ENCODE results near the gene PLXNA4.

DNA sequence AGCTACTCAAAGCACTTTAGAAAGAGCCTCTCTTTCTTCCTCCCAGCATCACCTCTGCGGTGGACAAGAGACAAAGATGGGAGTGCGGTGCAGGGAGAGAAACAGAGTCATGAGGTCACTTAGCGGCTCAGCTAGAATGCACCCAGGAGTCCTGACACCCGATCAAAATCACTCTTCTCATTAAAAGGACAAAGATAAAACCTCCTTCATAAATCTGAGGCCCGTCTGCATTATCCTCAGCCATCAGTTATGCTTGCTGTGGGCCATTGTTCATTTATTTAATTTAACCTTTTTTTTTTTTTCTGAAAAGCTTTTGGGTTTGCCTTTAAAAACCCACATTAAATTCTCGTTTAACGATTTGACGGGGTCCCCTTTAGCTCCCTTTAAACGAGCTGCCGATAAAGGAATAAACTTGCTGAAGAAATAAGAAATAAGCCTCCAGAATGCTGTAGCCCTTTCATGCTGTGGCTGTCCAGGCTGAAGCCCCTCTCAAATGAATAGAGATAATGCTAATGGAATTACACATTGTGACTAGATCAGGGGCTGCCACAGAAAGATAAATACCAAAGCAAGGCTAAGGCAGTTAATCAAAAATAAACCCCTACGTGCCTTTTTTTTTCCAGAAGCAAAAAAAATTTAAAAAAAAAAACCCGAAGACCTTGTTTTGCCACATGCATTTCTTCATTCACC is 16.1 kb upstream of the PLXNA4 start:
- TF ChIP-seq CTCF (tag by site-specific recombination; IDR thresholded peaks at IDR 0.05): no peak
- TF ChIP-seq PBX3 (CRISPR knock-in tag; IDR thresholded peaks at IDR 0.05): no peak
- no peak for TF ChIP-seq ZNF274 (IDR thresholded peaks at IDR 0.05; ENCODE audit: low read length)
- no peak for TF ChIP-seq ZNF274 (tag by site-specific recombination; IDR thresholded peaks at IDR 0.05; ENCODE audit: borderline replicate concordance)
- TF ChIP-seq, protein P1, sequence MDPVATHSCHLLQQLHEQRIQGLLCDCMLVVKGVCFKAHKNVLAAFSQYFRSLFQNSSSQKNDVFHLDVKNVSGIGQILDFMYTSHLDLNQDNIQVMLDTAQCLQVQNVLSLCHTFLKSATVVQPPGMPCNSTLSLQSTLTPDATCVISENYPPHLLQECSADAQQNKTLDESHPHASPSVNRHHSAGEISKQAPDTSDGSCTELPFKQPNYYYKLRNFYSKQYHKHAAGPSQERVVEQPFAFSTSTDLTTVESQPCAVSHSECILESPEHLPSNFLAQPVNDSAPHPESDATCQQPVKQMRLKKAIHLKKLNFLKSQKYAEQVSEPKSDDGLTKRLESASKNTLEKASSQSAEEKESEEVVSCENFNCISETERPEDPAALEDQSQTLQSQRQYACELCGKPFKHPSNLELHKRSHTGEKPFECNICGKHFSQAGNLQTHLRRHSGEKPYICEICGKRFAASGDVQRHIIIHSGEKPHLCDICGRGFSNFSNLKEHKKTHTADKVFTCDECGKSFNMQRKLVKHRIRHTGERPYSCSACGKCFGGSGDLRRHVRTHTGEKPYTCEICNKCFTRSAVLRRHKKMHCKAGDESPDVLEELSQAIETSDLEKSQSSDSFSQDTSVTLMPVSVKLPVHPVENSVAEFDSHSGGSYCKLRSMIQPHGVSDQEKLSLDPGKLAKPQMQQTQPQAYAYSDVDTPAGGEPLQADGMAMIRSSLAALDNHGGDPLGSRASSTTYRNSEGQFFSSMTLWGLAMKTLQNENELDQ (tag by site-specific recombination; IDR thresholded peaks at IDR 0.05; ENCODE audit: low read depth): no peak
- no peak for TF ChIP-seq ZNF629 (tag by site-specific recombination; IDR thresholded peaks at IDR 0.05)
- TF ChIP-seq ZNF26 (tag by site-specific recombination; IDR thresholded peaks at IDR 0.05): no peak
- no peak for TF ChIP-seq ZNF335 (tag by site-specific recombination; conservative IDR thresholded peaks at IDR 0.05)
- TF ChIP-seq, protein P2, sequence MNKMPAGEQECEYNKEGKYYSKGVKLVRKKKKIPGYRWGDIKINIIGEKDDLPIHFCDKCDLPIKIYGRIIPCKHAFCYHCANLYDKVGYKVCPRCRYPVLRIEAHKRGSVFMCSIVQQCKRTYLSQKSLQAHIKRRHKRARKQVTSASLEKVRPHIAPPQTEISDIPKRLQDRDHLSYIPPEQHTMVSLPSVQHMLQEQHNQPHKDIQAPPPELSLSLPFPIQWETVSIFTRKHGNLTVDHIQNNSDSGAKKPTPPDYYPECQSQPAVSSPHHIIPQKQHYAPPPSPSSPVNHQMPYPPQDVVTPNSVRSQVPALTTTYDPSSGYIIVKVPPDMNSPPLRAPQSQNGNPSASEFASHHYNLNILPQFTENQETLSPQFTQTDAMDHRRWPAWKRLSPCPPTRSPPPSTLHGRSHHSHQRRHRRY (tag by site-specific recombination; IDR thresholded peaks at IDR 0.05): no peak
- no peak for TF ChIP-seq ZNF580 (tag by site-specific recombination; IDR thresholded peaks at IDR 0.05)
- no peak for TF ChIP-seq ZNF473 (tag by site-specific recombination; IDR thresholded peaks at IDR 0.05)
- TF ChIP-seq ZNF175 (tag by site-specific recombination; IDR thresholded peaks at IDR 0.05): no peak
- no peak for TF ChIP-seq ZBTB11 (tag by site-specific recombination; conservative IDR thresholded peaks at IDR 0.05; ENCODE audit: low read depth)
- no peak for TF ChIP-seq ZNF223 (tag by site-specific recombination; IDR thresholded peaks at IDR 0.05)
- TF ChIP-seq OVOL3 (tag by site-specific recombination; IDR thresholded peaks at IDR 0.05): no peak

Data from HEK293 (cell line).